GM23338 (cell line): ENCODE measurements around the gene FGF22. TPM values are rescaled to one million over a fixed set of nuclear protein-coding genes. Genes with fewer than 3 reads are reported as not detected.
"Not testable (repeated sequence)": the region's sequence is repeated elsewhere in the genome, so short reads cannot be mapped to it uniquely, and the experiment has no call there.

Experiments used
- ATAC-seq: fragments of 200-7000 bp; cut with Tn5 transposase; 3 replicates; pipeline ENCODE4 v1.9.1; 2020
- DNase-seq: peaks from one replicate; pipeline ENCODE4 v3.0.0-alpha.2; 2015; ENCODE audit warnings: low spot score
- H2AFZ ChIP-seq: fragments of 200-600 bp; sonication (generic); 2 replicates; pipeline ENCODE4 v1.8.0; 2016; ENCODE audit warnings: antibody characterized with exemption, mild to moderate bottlenecking, moderate library complexity
- H3F3A ChIP-seq: fragments of 200-600 bp; sonication (generic); replicated peaks from 2 replicates; pipeline ENCODE4 v1.8.0; 2017; ENCODE audit warnings: antibody characterized with exemption, mixed run types, low read depth
- H3K27ac ChIP-seq: fragments of 200-600 bp; sonication (generic); 2 replicates; pipeline ENCODE4 v1.6.1; 2016; ENCODE audit warnings: low read depth
- H3K27me3 ChIP-seq: fragments of 200-600 bp; sonication (generic); 2 replicates; pipeline ENCODE4 v1.8.0; 2016; ENCODE audit warnings: mild to moderate bottlenecking, mixed run types, moderate library complexity; ENCODE audit not compliant: insufficient read depth
- H3K36me3 ChIP-seq: fragments of 200-600 bp; sonication (generic); 2 replicates; pipeline ENCODE4 v1.8.0; 2016; ENCODE audit warnings: mild to moderate bottlenecking; ENCODE audit not compliant: insufficient read depth
- H3K4me1 ChIP-seq: fragments of 200-600 bp; sonication (generic); 2 replicates; pipeline ENCODE4 v1.8.0; 2016; ENCODE audit warnings: mild to moderate bottlenecking, moderate library complexity; ENCODE audit not compliant: insufficient read depth
- H3K4me2 ChIP-seq: fragments of 200-600 bp; sonication (generic); 2 replicates; pipeline ENCODE4 v1.7.1; 2017; ENCODE audit warnings: mixed run types
- H3K4me3 ChIP-seq: fragments of 200-600 bp; sonication (generic); 2 replicates; pipeline ENCODE4 v1.6.1; 2016; ENCODE audit warnings: mixed run types
- H3K79me2 ChIP-seq: fragments of 200-600 bp; sonication (generic); replicated peaks from 2 replicates; pipeline ENCODE4 v1.8.0; 2017; ENCODE audit warnings: mild to moderate bottlenecking; ENCODE audit not compliant: insufficient read depth
- H3K9me2 ChIP-seq: fragments of 200-600 bp; sonication (generic); 2 replicates; pipeline ENCODE4 v1.8.0; 2017; ENCODE audit not compliant: insufficient read depth
- H4K20me1 ChIP-seq: fragments of 200-600 bp; sonication (generic); replicated peaks from 2 replicates; pipeline ENCODE4 v1.8.0; 2017; ENCODE audit warnings: mild to moderate bottlenecking; ENCODE audit not compliant: insufficient read depth
- H3K27ac Mint-ChIP-seq: 2 replicates; pipeline ENCODE4 v1.8.0; 2020; ENCODE audit warnings: inconsistent platforms, mild to moderate bottlenecking, moderate library complexity, mixed read lengths
- H3K27me3 Mint-ChIP-seq: 3 replicates; pipeline ENCODE4 v1.8.0; 2022; ENCODE audit warnings: low read depth, mild to moderate bottlenecking, moderate library complexity, mixed read lengths, inconsistent platforms; ENCODE audit not compliant: insufficient read depth, poor library complexity
- H3K36me3 Mint-ChIP-seq: 3 replicates; pipeline ENCODE4 v1.8.0; 2021; ENCODE audit warnings: low read depth, mild to moderate bottlenecking, inconsistent platforms, moderate library complexity, mixed read lengths
- H3K4me1 Mint-ChIP-seq: 3 replicates; pipeline ENCODE4 v1.8.0; 2020; ENCODE audit warnings: mild to moderate bottlenecking, inconsistent platforms, mixed read lengths
- H3K4me3 Mint-ChIP-seq: 3 replicates; pipeline ENCODE4 v1.8.0; 2021; ENCODE audit warnings: moderate library complexity, mild to moderate bottlenecking, inconsistent platforms, mixed read lengths
- H3K9me3 Mint-ChIP-seq: 3 replicates; pipeline ENCODE4 v1.8.0; 2020; ENCODE audit warnings: moderate library complexity, mild to moderate bottlenecking, inconsistent platforms, mixed read lengths
- EZH2 ChIP-seq: fragments of 200-600 bp; sonication (generic); IDR thresholded peaks from one replicate; pipeline ENCODE4 v1.8.0; 2017; ENCODE audit warnings: antibody characterized with exemption, mild to moderate bottlenecking, low read depth; ENCODE audit not compliant: unreplicated experiment
- ZNF331 ChIP-seq: fragments of 250-450 bp; sonication (Bioruptor Pico); IDR thresholded peaks from 2 replicates; pipeline ENCODE4 v1.5.0; 2020; ENCODE audit warnings: low read depth, mild to moderate bottlenecking, moderate library complexity
- ZNF462 ChIP-seq: fragments of 250-450 bp; sonication (Bioruptor Pico); IDR thresholded peaks from 2 replicates; pipeline ENCODE4 v1.5.0; 2020; ENCODE audit warnings: mild to moderate bottlenecking, moderate library complexity
- polyA plus RNA-seq: library from polyadenylated mRNA; unstranded; fragments of >200 nt; fragmentation: Nextera tagmentation; extraction: Ambion mirVana; gene quantifications from 2 replicates; pipeline ENCODE4 v1.2.1, GENCODE V29; 2016
- total RNA-seq: library from RNA; depleted of rRNA; stranded (reverse); fragments of >200 nt; shearing (Covaris generic); gene quantifications from 2 replicates; pipeline ENCODE4 v1.2.3, GENCODE V29; 2014

Gene FGF22
- total and polyA plus RNA-seq, 2 experiments from 2014 or later: 1.0 to 2.8 TPM

GRCh38 chr19:602391-603301, 37.0 kb upstream of the FGF22 start:
- DNase-seq: no peak
- peaks cover 2% of the 10 kb centered on the region for H3K27me3 Mint-ChIP-seq
- no peak for TF ChIP-seq ZNF331 (CRISPR knock-in tag)
- TF ChIP-seq EZH2: no peak
- no peak for TF ChIP-seq ZNF462 (CRISPR knock-in tag)
- Histone ChIP-seq H3F3A (no peaks in the 10 kb centered on the region), H3K36me3 (no peaks in the 10 kb centered on the region), H2AFZ (no peak overlapping the region), H3K4me2 (no peak overlapping the region), H3K9me2 (no peaks in the 10 kb centered on the region), H3K4me1 (no peaks in the 10 kb centered on the region), H3K79me2 (no peaks in the 10 kb centered on the region), H3K27me3 (no peaks in the 10 kb centered on the region), H3K27ac (no peak overlapping the region), H3K4me3 (no peak overlapping the region), H4K20me1 (no peaks in the 10 kb centered on the region)
- no peaks in the 10 kb centered on the region for H3K4me1 Mint-ChIP-seq
- H3K9me3 Mint-ChIP-seq: peaks cover 48% of the 10 kb centered on the region
- H3K4me3 Mint-ChIP-seq: no peak overlapping the region
- no peak for ATAC-seq
- no peak overlapping the region for H3K27ac Mint-ChIP-seq
- peaks cover 16% of the 10 kb centered on the region for H3K36me3 Mint-ChIP-seq

GRCh38 chr19:603302-603639, 36.4 kb upstream of the FGF22 start:
- Mint-ChIP-seq H3K36me3 (peaks cover 16% of the 10 kb centered on the region), H3K9me3 (peaks cover 48% of the 10 kb centered on the region)
- not testable (repeated sequence) for H3K27ac Mint-ChIP-seq, H3K27ac ChIP-seq, H3K4me3 ChIP-seq, H3K9me2 ChIP-seq, H3K4me1 ChIP-seq, DNase-seq, H2AFZ ChIP-seq, H3K36me3 ChIP-seq, H4K20me1 ChIP-seq, H3K79me2 ChIP-seq, H3K4me2 ChIP-seq, H3K27me3 Mint-ChIP-seq, H3K27me3 ChIP-seq, ATAC-seq, H3F3A ChIP-seq, H3K4me1 Mint-ChIP-seq, H3K4me3 Mint-ChIP-seq

GRCh38 chr19:603779-604178, 35.9 kb upstream of the FGF22 start:
- not testable (repeated sequence) for H2AFZ ChIP-seq, H3K27ac ChIP-seq, H3K79me2 ChIP-seq, H3K9me2 ChIP-seq, H4K20me1 ChIP-seq, ATAC-seq, H3K27me3 Mint-ChIP-seq, H3K36me3 ChIP-seq, H3K4me2 ChIP-seq, DNase-seq, H3K4me1 ChIP-seq, H3F3A ChIP-seq, H3K27ac Mint-ChIP-seq, H3K4me1 Mint-ChIP-seq, H3K4me3 ChIP-seq, H3K4me3 Mint-ChIP-seq, H3K27me3 ChIP-seq
- Mint-ChIP-seq H3K9me3 (peaks cover 48% of the 10 kb centered on the region), H3K36me3 (peaks cover 16% of the 10 kb centered on the region)
